Measurements from ENCODE around the gene APOBEC3B. TPM values are rescaled to one million over a fixed set of nuclear protein-coding genes. Genes with fewer than 3 reads are reported as not detected.
A peak's percentile ranks its signal among the peaks of the same experiment; 100 is the strongest.
"Not testable (repeated sequence)": the region's sequence is repeated elsewhere in the genome, so short reads cannot be mapped to it uniquely, and the experiment has no call there.

APOBEC3B gene
- total RNA-seq, 1 donor, result 6.8 TPM

- no peak for DNase-seq (ENCODE audit: low read depth)
- no peak overlapping the region for H3K4me3 ChIP-seq (ENCODE audit: low read depth, low read length)
- no peak for TF ChIP-seq CTCF (IDR thresholded peaks at IDR 0.05; ENCODE audit: insufficient read depth, low read length)
Measured at GRCh38 chr22:39007177-39007576, 25.0 kb downstream of the APOBEC3B start.

- not testable (repeated sequence) for DNase-seq (ENCODE audit: low read depth); H3K4me3 ChIP-seq (ENCODE audit: low read depth, low read length)
Measured at GRCh38 chr22:39008271-39008850, 26.2 kb downstream of the APOBEC3B start.

GRCh38 chr22:39010946-39011345, 28.8 kb downstream of the APOBEC3B start:
- DNase-seq (ENCODE audit: low read depth), result no peak
- TF ChIP-seq CTCF (IDR thresholded peaks at IDR 0.05; ENCODE audit: insufficient read depth, low read length), result no peak
- H3K4me3 ChIP-seq (ENCODE audit: low read depth, low read length), result no peak overlapping the region

- DNase-seq (ENCODE audit: low read depth), result no peak
- H3K4me3 ChIP-seq (ENCODE audit: low read depth, low read length), result no peak overlapping the region
- TF ChIP-seq CTCF (IDR thresholded peaks at IDR 0.05; ENCODE audit: insufficient read depth, low read length), result no peak
Measured at GRCh38 chr22:39012533-39013511, 30.7 kb downstream of the APOBEC3B start.

GRCh38 chr22:39013561-39013941, 31.4 kb downstream of the APOBEC3B start:
- peak overlapping the region; percentile 77 for H3K4me3 ChIP-seq (ENCODE audit: low read depth, low read length)
- not testable (repeated sequence) for DNase-seq (ENCODE audit: low read depth)

- peak within 1 kb of the TSS; percentile 77 for H3K4me3 ChIP-seq (ENCODE audit: low read depth, low read length)
- DNase-seq (ENCODE audit: low read depth), result peak; percentile 90
Measured at GRCh38 chr22:39013942-39014722, 32.0 kb downstream of the APOBEC3B start, which contains the start of gene APOBEC3C. Gene APOBEC3C, plus strand, starts transcription at chr22:39014257. Its CDS starts 106 bp downstream, at chr22:39014363.

GRCh38 chr22:39014723-39015121, 32.6 kb downstream of the APOBEC3B start:
- peak overlapping the region; percentile 77 for H3K4me3 ChIP-seq (ENCODE audit: low read depth, low read length)
- DNase-seq (ENCODE audit: low read depth), result peak; percentile 12

More at GRCh38 chr22:39013942-39014722, 32.0 kb downstream of the APOBEC3B start, which contains the start of gene APOBEC3C:
- TF ChIP-seq CTCF (IDR thresholded peaks at IDR 0.05; ENCODE audit: insufficient read depth, low read length), result peak; percentile 4

GRCh38 chr22:39016592-39016991, 34.4 kb downstream of the APOBEC3B start:
- no peak overlapping the region for H3K4me3 ChIP-seq (ENCODE audit: low read depth, low read length)
- no peak for TF ChIP-seq CTCF (IDR thresholded peaks at IDR 0.05; ENCODE audit: insufficient read depth, low read length)
- DNase-seq (ENCODE audit: low read depth), result no peak

All from fibroblast of the aortic adventitia (primary cell).